Transverse colon (tissue), 4 donors: ENCODE results near the gene GLOD4. TPM values are rescaled to one million over a fixed set of nuclear protein-coding genes. Genes with fewer than 3 reads are reported as not detected.

ENCODE experiments used
- DNase-seq: peaks from one replicate; pipeline ENCODE4 v3.0.0-alpha.2; 2019
- H3K27ac ChIP-seq, 4 donors: fragments of 200-600 bp; sonication (generic); 2 replicates each; pipeline ENCODE4 v1.5.1; 2016 to 2018; ENCODE audit warnings: inconsistent platforms in 4 of 4
- H3K27me3 ChIP-seq: fragments of 200-600 bp; sonication (generic); 2 replicates; pipeline ENCODE4 v1.5.1; 2017; ENCODE audit warnings: inconsistent platforms
- H3K36me3 ChIP-seq, 4 donors: fragments of 200-600 bp; sonication (generic); 2 replicates each; pipeline ENCODE4 v1.5.1; 2017 to 2019; ENCODE audit warnings: inconsistent platforms in 4 of 4
- H3K4me1 ChIP-seq, 4 donors: fragments of 200-600 bp; sonication (generic); 2 replicates each; pipeline ENCODE4 v1.5.1; 2017 to 2020; ENCODE audit warnings: inconsistent platforms in 4 of 4
- H3K4me3 ChIP-seq, 4 donors: fragments of 200-600 bp; sonication (generic); 1 replicate in 1 of 4; 2 replicates in 3 of 4; pipeline versions ENCODE4 v1.5.1 to v1.6.1; 2017 to 2019; ENCODE audit warnings: inconsistent platforms in 4 of 4
- H3K9me3 ChIP-seq, 2 donors: fragments of 200-600 bp; sonication (generic); 2 replicates each; pipeline ENCODE4 v1.5.1; 2017 to 2019; ENCODE audit warnings: inconsistent platforms in 2 of 2
- EP300 ChIP-seq: sonication (generic); formaldehyde crosslinking; IDR thresholded peaks from one replicate; pipeline ENCODE4 v1.6.1; 2017; ENCODE audit warnings: antibody characterized with exemption, low read depth
- POLR2A ChIP-seq: fragments of 450-650 bp; IDR thresholded peaks from one replicate; pipeline ENCODE4 v1.6.1; 2016; ENCODE audit warnings: antibody characterized with exemption, mild to moderate bottlenecking, moderate library complexity
- POLR2AphosphoS5 ChIP-seq, 3 donors: sonication (generic); formaldehyde crosslinking; IDR thresholded peaks; one replicate each; pipeline ENCODE4 v1.6.1; 2016; ENCODE audit warnings: antibody characterized with exemption in 3 of 3
- WGBS, 2 donors: methylation state at CpG; one replicate each; pipeline ENCODE4 v1.1.5; 2018; ENCODE audit warnings: low coverage in 1 of 2; 5-methylcytosine and 5-hydroxymethylcytosine counted together
- in situ Hi-C, 4 donors: fragments of 200-750 bp; cut with MboI; loops; one replicate each; pipeline versions ENCODE4 v1.15.0 to v1.15.1; 2017; ENCODE audit warnings: low sequenced_read_pairs in 3 of 4, low pct_ligation_motif_present in 1 of 4, low pct_unique_long_range_greater_than_20kb in 1 of 4
- intact Hi-C: fragments of 100-400 bp; cut with DNase I; formaldehyde crosslinking; loops from one replicate; pipeline ENCODE4 v1.15.1; 2023; ENCODE audit warnings: low total_unique reads
- total RNA-seq, 4 donors: library from RNA; depleted of rRNA; stranded (reverse); fragments of >200 nt; gene quantifications; one replicate each; pipeline ENCODE4 v1.1.0, GENCODE V29; 2016
- TF ChIP-seq, protein P1 (sequence below), 5 experiments: fragments of 200-600 bp in 3 of 5; fragments of 450-650 bp in 2 of 5; sonication (generic) in 3 of 5; IDR thresholded peaks; 1 replicate in 2 of 5; 2 replicates in 3 of 5; pipeline ENCODE4 v1.5.1; 2016 to 2017; ENCODE audit warnings: antibody characterized with exemption in 5 of 5, inconsistent platforms in 3 of 5, mild to moderate bottlenecking in 2 of 5, moderate library complexity in 1 of 5

The GLOD4 gene
- total RNA-seq, 4 donors from 2014 or later, result 65.5 to 124 (median 73.7) TPM

DNA sequence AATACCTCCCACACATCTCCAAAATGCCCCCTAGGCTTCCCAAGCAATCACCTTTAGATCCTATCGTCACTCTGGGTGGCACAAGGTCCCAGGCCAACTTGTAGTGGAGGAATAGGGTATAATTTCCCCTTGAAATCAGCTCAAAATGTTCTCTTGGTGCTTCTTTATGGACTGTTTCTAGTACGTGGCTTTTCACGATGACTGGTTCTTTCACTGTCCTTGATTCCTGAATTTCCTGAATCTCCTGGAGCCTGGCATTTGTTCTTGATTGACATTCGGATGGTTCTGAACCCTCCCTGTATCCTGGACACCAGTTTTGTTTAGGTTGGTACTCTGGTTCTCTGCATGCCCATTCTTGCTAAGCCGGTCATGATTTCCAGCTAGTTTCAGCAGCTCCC, 60.5 kb downstream of the GLOD4 start:
- Histone ChIP-seq H3K4me3 (no peak overlapping the region), H3K36me3 (no peaks in the 10 kb centered on the region), H3K27ac (no peak overlapping the region), H3K27me3 (no peaks in the 10 kb centered on the region), H3K4me1 (peaks cover 0 to 19% (median 2%) of the 10 kb centered on the region in 4 donors), H3K9me3 (no peaks in the 10 kb centered on the region)
- no peak for DNase-seq
- in situ Hi-C loops (no loop called here), intact Hi-C loops (no loop called here)
- WGBS, 2 donors, result 78 to 90% methylated on average over 4 to 5 of the region's 5 CpGs
- no peak for TF ChIP-seq EP300
- no peak for TF ChIP-seq POLR2A

DNA sequence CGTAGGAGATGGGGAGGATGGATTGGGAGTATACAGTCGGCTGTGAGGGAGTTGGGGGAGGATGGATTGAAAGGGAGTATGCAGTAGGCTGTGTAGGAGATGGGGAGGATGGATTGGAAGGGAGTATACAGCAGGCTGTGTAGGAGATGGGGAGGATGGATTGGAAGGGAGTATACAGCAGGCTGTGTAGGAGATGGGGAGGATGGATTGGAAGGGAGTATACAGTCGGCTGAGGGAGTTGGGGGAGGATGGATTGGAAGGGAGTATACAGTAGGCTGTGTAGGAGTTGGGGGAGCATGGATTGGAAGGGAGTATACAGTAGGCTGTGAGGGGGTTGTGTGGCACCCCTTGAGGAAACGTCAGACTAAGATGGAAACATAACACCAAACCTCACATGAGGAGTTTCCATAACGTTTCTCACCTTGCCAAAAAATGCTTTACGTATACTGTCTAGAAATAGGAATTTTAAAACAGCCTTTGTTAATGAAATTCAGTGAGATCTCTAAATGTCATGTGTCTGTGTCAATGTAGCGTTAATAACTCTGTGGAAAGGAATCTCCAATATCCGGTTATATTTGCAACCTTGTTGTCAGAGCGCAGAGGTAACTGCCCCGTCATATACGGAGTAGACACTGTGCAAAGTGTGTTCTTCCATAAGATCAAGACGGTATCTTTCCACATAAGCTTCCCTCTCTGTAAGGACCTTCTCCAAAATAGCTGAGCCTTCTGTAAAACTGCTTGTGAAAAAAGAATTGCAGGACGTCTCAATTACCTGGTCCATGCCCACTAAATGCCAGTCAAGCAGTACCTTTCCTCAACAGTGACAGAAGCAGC, 61.2 kb downstream of the GLOD4 start:
- in situ Hi-C loops, result no loop called here
- DNase-seq, result no peak
- Histone ChIP-seq H3K36me3 (no peaks in the 10 kb centered on the region), H3K4me3 (no peak overlapping the region), H3K4me1 (peaks cover 0 to 20% (median 7%) of the 10 kb centered on the region in 4 donors), H3K27ac (no peak overlapping the region), H3K9me3 (no peaks in the 10 kb centered on the region), H3K27me3 (no peaks in the 10 kb centered on the region)
- TF ChIP-seq, protein P1, sequence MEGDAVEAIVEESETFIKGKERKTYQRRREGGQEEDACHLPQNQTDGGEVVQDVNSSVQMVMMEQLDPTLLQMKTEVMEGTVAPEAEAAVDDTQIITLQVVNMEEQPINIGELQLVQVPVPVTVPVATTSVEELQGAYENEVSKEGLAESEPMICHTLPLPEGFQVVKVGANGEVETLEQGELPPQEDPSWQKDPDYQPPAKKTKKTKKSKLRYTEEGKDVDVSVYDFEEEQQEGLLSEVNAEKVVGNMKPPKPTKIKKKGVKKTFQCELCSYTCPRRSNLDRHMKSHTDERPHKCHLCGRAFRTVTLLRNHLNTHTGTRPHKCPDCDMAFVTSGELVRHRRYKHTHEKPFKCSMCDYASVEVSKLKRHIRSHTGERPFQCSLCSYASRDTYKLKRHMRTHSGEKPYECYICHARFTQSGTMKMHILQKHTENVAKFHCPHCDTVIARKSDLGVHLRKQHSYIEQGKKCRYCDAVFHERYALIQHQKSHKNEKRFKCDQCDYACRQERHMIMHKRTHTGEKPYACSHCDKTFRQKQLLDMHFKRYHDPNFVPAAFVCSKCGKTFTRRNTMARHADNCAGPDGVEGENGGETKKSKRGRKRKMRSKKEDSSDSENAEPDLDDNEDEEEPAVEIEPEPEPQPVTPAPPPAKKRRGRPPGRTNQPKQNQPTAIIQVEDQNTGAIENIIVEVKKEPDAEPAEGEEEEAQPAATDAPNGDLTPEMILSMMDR (IDR thresholded peaks at IDR 0.05), result no peak
- no peak for TF ChIP-seq EP300
- TF ChIP-seq POLR2AphosphoS5 (IDR thresholded peaks at IDR 0.05), result no peak
- TF ChIP-seq POLR2A, result no peak
- intact Hi-C loops, result no loop called here
- WGBS, 2 donors, result 76 to 82% methylated on average over 10 to 13 of the region's 13 CpGs

DNA sequence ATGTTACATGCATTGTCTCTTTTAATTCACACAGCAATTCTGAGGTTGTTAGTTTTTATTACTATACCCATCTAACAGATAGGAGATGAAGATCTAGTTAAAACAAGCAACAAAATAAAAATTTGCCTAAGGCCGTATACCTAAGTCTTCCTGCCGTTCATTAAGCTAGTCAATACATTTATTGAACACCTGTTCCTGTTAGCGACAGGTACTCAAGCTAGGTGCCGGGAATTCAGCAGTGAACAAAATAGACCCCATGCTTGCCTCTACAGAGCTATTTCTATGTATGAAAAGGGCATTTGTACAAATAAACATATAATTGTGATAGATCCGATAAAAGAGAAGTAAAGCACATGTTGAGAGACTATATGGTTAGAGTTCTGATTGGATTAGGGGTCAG, 64.0 kb downstream of the GLOD4 start:
- in situ Hi-C loops, result no loop called here
- H3K27ac ChIP-seq, result no peak overlapping the region
- peaks cover 0 to 33% (median 21%) of the 10 kb centered on the region in 4 donors for H3K4me1 ChIP-seq
- TF ChIP-seq EP300, result no peak
- TF ChIP-seq POLR2A, result no peak
- TF ChIP-seq POLR2AphosphoS5 (IDR thresholded peaks at IDR 0.05), result no peak
- TF ChIP-seq, protein P1 (IDR thresholded peaks at IDR 0.05), result no peak
- 85 to 86% methylated on average over 5 of the region's 5 CpGs for WGBS, 2 donors
- no peak for DNase-seq
- H3K4me3 ChIP-seq, result no peak overlapping the region
- intact Hi-C loops, result no loop called here
- H3K27me3 ChIP-seq, result no peaks in the 10 kb centered on the region
- H3K36me3 ChIP-seq, result no peaks in the 10 kb centered on the region
- H3K9me3 ChIP-seq, result no peaks in the 10 kb centered on the region

Other genes with a start within 250 kb of the GLOD4 start
- 10 to 100 TPM; 26.4 to 80.4 (median 47.7) TPM for gene VPS53, start 67.4 kb downstream of the GLOD4 start, total RNA-seq
- 1 to 10 TPM; 3.2 to 6.4 (median 4.1) TPM for gene TLCD3A, start 49.7 kb downstream of the GLOD4 start, total RNA-seq
- 10 to 100 TPM; 10.5 to 70.3 (median 12.4) TPM for gene GEMIN4, start 30.0 kb downstream of the GLOD4 start, total RNA-seq
- 10 to 100 TPM in 2 of 4 donors, under 1 TPM in 1, not detected in 1; 1.00 to 13.4 (median 12.5) TPM for gene MRM3, start 73 bp upstream of the GLOD4 start, total RNA-seq
- 100 to 1,000 TPM in 1 of 4 donors, 10 to 100 TPM in 3; 10.6 to 222 (median 13.8) TPM for gene NXN, start 197.5 kb upstream of the GLOD4 start, total RNA-seq
- gene TIMM22, start 214.8 kb upstream of the GLOD4 start, total RNA-seq, result 10 to 100 TPM; 10.5 to 17.6 (median 12.1) TPM